K562 (cell line): ENCODE measurements around the gene ZNF529. TPM values are rescaled to one million over a fixed set of nuclear protein-coding genes. Genes with fewer than 3 reads are reported as not detected.
"Not testable (repeated sequence)": the region's sequence is repeated elsewhere in the genome, so short reads cannot be mapped to it uniquely, and the experiment has no call there.

ENCODE experiments used
- ATAC-seq: fragments of 200-7000 bp; cut with Tn5 transposase; 3 replicates; pipeline ENCODE4 v1.9.1; 2020; ENCODE audit warnings: moderate library complexity
- BruUV-seq: library from RNA; stranded (reverse); fragments of 400-500 nt; replicated peaks from 2 replicates; lab custom pipeline; 2021; lab: Mats Ljungman, UMichigan
- CTCF ChIA-PET: fragments of 300-600 bp; formaldehyde crosslinking; extraction: SDS; loops from one replicate; lab custom pipeline; 2021; ENCODE audit warnings: low intra/inter-chr PET ratio; lab: Yijun Ruan, JAX
- POLR2A ChIA-PET: fragments of 300-600, 350-650 bp; sonication (Branson Sonifier 250); formaldehyde crosslinking; extraction: SDS; loops from one replicate; lab custom pipeline; 2021; ENCODE audit warnings: antibody characterized with exemption, inconsistent platforms; lab: Yijun Ruan, JAX
- DNase-seq, 4 experiments: peaks; one replicate each; pipeline versions ENCODE4 v3.0.0 to v3.0.0-alpha.2; 2011 to 2018; ENCODE audit warnings: low spot score in 3 of 4, mixed read lengths in 3 of 4; ENCODE audit errors: extremely low read depth in 1 of 4
- FAIRE-seq: peaks from 2 replicates; lab custom pipeline; 2011; peaks lifted over from hg19 to GRCh38; lab: Jason Lieb, UNC
- H2AFZ ChIP-seq: 2 replicates; pipeline ENCODE4 v1.6.0; 2011; ENCODE audit warnings: low read depth, low read length, control low read depth, inconsistent platforms
- H3K27ac ChIP-seq: fragments of 200-600 bp; 3 replicates; pipeline ENCODE4 v1.8.0; 2011; ENCODE audit warnings: low read depth, mild to moderate bottlenecking, control low read depth, inconsistent platforms, low read length, moderate library complexity, mixed read lengths; ENCODE audit errors: extremely low read depth
- H3K27me3 ChIP-seq, 2 experiments: fragments of 300-600 bp in 1 of 2; 2 replicates in 1 of 2; 3 replicates in 1 of 2; pipeline versions ENCODE4 v1.6.0 to v1.8.0; 2011; ENCODE audit warnings: inconsistent platforms in 2 of 2, low read length in 2 of 2, mild to moderate bottlenecking in 1 of 2, mixed read lengths in 1 of 2, moderate library complexity in 1 of 2; ENCODE audit not compliant: control insufficient read depth in 2 of 2, insufficient read depth in 2 of 2
- H3K36me3 ChIP-seq: fragments of 300-600 bp; 3 replicates; pipeline ENCODE4 v1.8.0; 2011; ENCODE audit warnings: mild to moderate bottlenecking, low read length, inconsistent platforms; ENCODE audit not compliant: control insufficient read depth, insufficient read depth
- H3K4me1 ChIP-seq, 2 experiments: fragments of 200-600 bp in 1 of 2; replicated peaks in 1 of 2; 2 replicates in 1 of 2; 3 replicates in 1 of 2; pipeline versions ENCODE4 v1.5.1 to v1.8.0; 2011; ENCODE audit warnings: inconsistent platforms in 2 of 2, low read length in 2 of 2, mild to moderate bottlenecking in 1 of 2, mixed read lengths in 1 of 2, moderate library complexity in 1 of 2; ENCODE audit not compliant: control insufficient read depth in 2 of 2, insufficient read depth in 2 of 2
- H3K4me2 ChIP-seq: 2 replicates; pipeline ENCODE4 v1.6.1; 2011; ENCODE audit warnings: low read length, control low read depth, inconsistent platforms, mixed read lengths; ENCODE audit not compliant: insufficient read depth
- H3K4me3 ChIP-seq: fragments of 200-600 bp; sonication (generic), shearing (Covaris generic); 2 replicates; pipeline ENCODE4 v1.5.1; 2016; ENCODE audit warnings: control low read depth, inconsistent platforms
- H3K79me2 ChIP-seq: fragments of 200-600 bp; 3 replicates; pipeline ENCODE4 v1.8.0; 2011; ENCODE audit warnings: low read length, inconsistent platforms; ENCODE audit not compliant: control insufficient read depth, insufficient read depth
- H3K9ac ChIP-seq, 2 experiments: 2 replicates each; pipeline versions ENCODE4 v1.6.0 to v1.6.1; 2011; ENCODE audit warnings: low read depth in 2 of 2, low read length in 2 of 2, control low read depth in 1 of 2, inconsistent platforms in 1 of 2, mild to moderate bottlenecking in 1 of 2, mixed read lengths in 1 of 2; ENCODE audit not compliant: insufficient read depth in 1 of 2
- H3K9me1 ChIP-seq: one replicate; pipeline ENCODE4 v1.6.0; 2011; ENCODE audit warnings: inconsistent platforms, mild to moderate bottlenecking, low read length, moderate library complexity; ENCODE audit not compliant: control insufficient read depth, insufficient read depth
- H3K9me3 ChIP-seq: replicated peaks from 2 replicates; pipeline ENCODE4 v1.5.1; 2011; ENCODE audit warnings: low read depth, low read length, inconsistent platforms; ENCODE audit not compliant: control insufficient read depth, insufficient read depth
- H4K20me1 ChIP-seq: replicated peaks from 2 replicates; pipeline ENCODE4 v1.6.1; 2011; ENCODE audit warnings: low read length, inconsistent platforms, mixed read lengths; ENCODE audit not compliant: control insufficient read depth, insufficient read depth
- FOSL1 ChIP-seq: fragments of 200-800 bp; sonication (Bioruptor generic); conservative IDR thresholded peaks from 2 replicates; pipeline ENCODE4 v1.6.1; 2016; ENCODE audit warnings: missing genetic modification characterization, missing compliant biosample characterization
- ZNF263 ChIP-seq: sonication (generic); formaldehyde crosslinking; IDR thresholded peaks from 2 replicates; pipeline ENCODE4 v1.8.0; 2022; ENCODE audit warnings: mild to moderate bottlenecking, missing genetic modification reagents, borderline replicate concordance
- WGBS: fragments of 100-300 bp; shearing (Covaris generic); methylation state at CpG from one replicate; pipeline ENCODE4 v1.1.6; 2016; ENCODE audit warnings: low coverage, mixed read lengths; ENCODE audit not compliant: insufficient coverage; ENCODE audit errors: missing lambda C conversion rate; 5-methylcytosine and 5-hydroxymethylcytosine counted together
- in situ Hi-C: fragments of 300-500 bp; cut with MboI; formaldehyde crosslinking; loops from 4 replicates; pipeline ENCODE4 v1.15.0; 2018; ENCODE audit warnings: inconsistent platforms, mixed read lengths
- intact Hi-C: fragments of 100-400 bp; cut with micrococcal nuclease; formaldehyde crosslinking; loops from 2 replicates; pipeline ENCODE4 v1.14.2; 2022
- polyA plus RNA-seq, 8 experiments: library from polyadenylated mRNA; depleted of rRNA in 4 of 8; stranded (reverse) in 5 of 8; unstranded in 3 of 8; fragments of >200 nt; fragmentation: Nextera tagmentation in 2 of 8; fragmentation: Illumina TruSeq in 1 of 8; extraction: Ambion mirVana in 2 of 8; extraction: Trizol in 1 of 8; gene quantifications; 2 replicates each; pipeline versions ENCODE4 v1.2.1 to v1.2.3, GENCODE V29; 2011 to 2014; ENCODE audit warnings: inconsistent platforms in 1 of 8, missing spikeins in 1 of 8
- total RNA-seq, 7 experiments: library from RNA; depleted of rRNA in 6 of 7; stranded (reverse); fragments of >200 nt in 6 of 7; fragmentation: Illumina TruSeq in 2 of 7; extraction: Trizol in 2 of 7; gene quantifications; 2 replicates each; pipeline versions ENCODE4 v1.2.1 to v1.2.3, GENCODE V29; 2011 to 2021; ENCODE audit warnings: low replicate concordance in 1 of 7

Gene ZNF529
- total and polyA plus RNA-seq, 9 of the 15 experiments (the other 6 are each of a cell fraction or from before 2014, with no cell fraction given), result 2.4 to 12.6 (median 6.3) TPM

DNA sequence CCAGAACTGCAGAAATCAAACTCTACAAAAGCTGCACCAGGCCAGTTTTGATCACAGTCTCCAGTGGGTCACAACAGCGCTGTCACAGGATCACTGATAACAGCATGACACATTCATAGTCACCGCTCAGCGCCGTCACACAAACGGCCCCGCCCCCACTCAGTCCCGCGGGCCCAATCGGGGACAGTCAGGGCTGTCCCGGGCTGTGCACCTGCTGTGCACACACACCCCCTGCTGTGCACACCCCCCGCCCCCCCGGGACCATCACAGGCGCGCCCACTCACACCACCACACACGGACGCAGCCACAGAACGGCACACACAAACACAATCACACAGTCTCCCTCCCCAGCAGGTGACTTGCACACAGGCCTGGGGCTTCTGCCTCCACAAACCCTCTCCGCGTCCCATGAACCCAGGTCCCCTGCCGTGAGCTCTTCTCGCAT, 31.6 kb upstream of the ZNF529 start:
- WGBS, result 14% methylated on average over 14 of the region's 21 CpGs
- H3K36me3 ChIP-seq, result no peaks in the 10 kb centered on the region
- FAIRE-seq, result no peak
- BruUV-seq, result no TSS peak
- no peaks in the 10 kb centered on the region for H3K27me3 ChIP-seq
- no peaks in the 10 kb centered on the region for H3K4me1 ChIP-seq
- ChIA-PET POLR2A (interaction anchor here (0.8 kb wide), 1 partner anchor 10 kb away, joined by 4 read pairs; no protein-coding TSS in a partner anchor), CTCF (no interaction called here)
- intact Hi-C loops, result no loop called here
- no peak overlapping the region for H3K9ac ChIP-seq
- no peaks in the 10 kb centered on the region for H4K20me1 ChIP-seq
- no peaks in the 10 kb centered on the region for H3K79me2 ChIP-seq
- in situ Hi-C loops, result no loop called here
- H3K4me2 ChIP-seq, result no peak overlapping the region
- no peak overlapping the region for H3K27ac ChIP-seq
- H3K9me1 ChIP-seq, result no peaks in the 10 kb centered on the region
- ATAC-seq, result no peak
- no peaks in the 10 kb centered on the region for H3K9me3 ChIP-seq
- peak in 1 of 4 experiments; percentile 2 for DNase-seq
- TF ChIP-seq FOSL1 (tag), result peak; percentile 86
- TF ChIP-seq ZNF263 (CRISPR knock-in tag), result no peak
- H3K4me3 ChIP-seq, result no peak overlapping the region
- H2AFZ ChIP-seq, result no peak overlapping the region

DNA sequence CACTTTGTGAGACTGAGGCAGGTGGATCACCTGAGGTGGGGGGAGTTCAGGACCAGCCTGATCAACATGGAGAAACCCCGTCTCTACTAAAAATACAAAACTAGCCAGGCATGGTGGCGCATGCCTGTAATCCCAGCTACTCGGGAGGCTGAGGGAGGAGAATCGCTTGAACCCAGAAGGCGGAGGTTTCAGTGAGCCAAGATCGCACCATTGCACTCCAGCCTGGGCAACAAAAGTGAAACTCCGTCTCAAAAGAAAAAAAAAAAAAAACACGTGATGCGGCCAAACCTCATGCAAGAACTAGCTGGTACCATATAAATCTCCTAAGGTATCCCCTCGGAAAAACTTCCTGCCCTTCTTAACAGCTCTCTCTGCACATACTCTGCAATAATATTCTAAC, 29.6 kb upstream of the ZNF529 start:
- H3K36me3 ChIP-seq, H3K27ac ChIP-seq, CTCF ChIA-PET, DNase-seq, intact Hi-C loops, H3K4me1 ChIP-seq, H4K20me1 ChIP-seq, H2AFZ ChIP-seq, H3K4me3 ChIP-seq, ATAC-seq, H3K9me1 ChIP-seq, POLR2A ChIA-PET, FAIRE-seq, H3K27me3 ChIP-seq, BruUV-seq, H3K9me3 ChIP-seq, H3K9ac ChIP-seq, H3K4me2 ChIP-seq, H3K79me2 ChIP-seq, in situ Hi-C loops: not testable (repeated sequence)
- 2% methylated on average over 7 of the region's 10 CpGs for whole genome bisulfite sequencing
